GM21576 (cell line): Measurements from ENCODE around the gene TNNI3K.

Experiments used
- ATAC-seq: cut with Tn5 transposase; IDR thresholded peaks from one replicate; pipeline ENCODE4 v1.9.1; 2021; ENCODE audit warnings: mild to moderate bottlenecking, moderate library complexity; ENCODE audit not compliant: unreplicated experiment

Gene TNNI3K

DNA sequence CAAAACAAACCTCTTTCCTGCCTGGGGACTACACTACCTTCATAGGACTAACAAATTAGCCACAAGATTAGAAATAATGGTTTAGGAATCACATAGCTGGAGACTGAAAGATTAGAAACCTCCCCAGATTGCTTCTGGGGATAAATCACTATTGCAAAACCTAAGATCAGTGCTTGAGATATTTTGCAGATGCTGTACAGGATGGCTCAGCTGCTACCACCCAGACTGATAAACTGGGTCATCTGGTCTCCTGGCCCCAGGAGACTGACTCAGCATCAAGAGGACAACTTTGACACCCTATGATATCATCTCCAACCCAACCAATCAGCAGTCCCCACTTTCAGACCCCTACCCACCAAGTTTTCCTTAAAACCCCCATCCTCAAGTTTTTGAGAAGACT lies 140.2 kb downstream of the TNNI3K start:
- no peak for ATAC-seq

DNA sequence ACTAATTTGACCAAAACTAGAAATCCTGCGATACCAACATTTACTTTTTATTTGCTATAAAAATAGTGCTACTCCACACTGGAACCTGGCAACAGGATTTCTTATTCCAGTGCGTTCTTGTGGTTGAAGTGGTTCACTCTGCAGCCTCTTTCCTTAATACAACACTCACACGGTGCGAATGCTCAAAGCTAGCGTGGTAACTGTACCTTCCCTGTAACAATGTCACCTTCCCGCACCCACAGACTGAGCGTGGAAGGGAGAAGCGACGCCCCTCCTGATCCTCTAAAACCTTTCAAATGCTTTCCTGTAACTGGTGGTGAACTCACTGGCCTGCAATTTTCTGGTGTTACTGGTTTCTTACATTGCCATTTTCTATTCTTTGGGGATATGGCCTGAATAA lies 145.1 kb downstream of the TNNI3K start:
- ATAC-seq: no peak

DNA sequence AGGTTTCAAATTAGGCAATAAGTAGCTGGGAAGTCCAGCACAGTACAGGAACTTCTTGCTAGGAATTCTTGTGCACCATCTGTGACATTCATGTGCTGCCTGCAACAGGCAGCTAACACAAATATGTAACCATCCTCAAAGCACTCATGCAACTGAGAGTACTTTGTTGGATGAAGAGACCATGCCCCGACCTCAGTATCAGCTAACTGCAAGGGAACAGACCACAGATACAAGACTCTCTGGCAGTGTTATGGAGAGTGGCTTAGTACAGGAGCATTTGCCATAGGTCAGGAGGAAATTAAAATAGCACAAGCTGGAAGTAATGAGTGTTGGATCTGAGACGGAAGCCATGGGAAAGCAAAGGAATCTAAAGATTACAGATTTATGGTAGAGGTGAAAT lies 153.7 kb downstream of the TNNI3K start:
- no peak for ATAC-seq

DNA sequence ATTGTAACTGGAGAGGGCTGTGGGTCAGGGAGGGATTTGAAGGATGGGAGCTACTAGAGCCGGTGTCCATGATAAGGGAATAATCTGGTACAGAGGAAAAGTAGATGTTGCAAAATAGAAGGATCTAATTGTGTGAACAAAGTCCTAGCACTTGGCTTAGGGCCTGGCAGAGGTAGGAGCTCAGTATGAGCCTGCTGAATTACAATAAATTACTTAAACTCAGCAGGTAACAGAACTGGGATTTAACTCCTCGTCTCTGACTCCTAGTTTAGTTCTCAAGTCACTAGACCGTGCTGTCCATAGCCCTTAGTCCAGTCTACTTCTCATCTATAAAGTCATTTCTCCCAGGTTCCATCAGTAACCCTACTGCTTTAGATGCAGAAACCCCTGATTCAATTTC lies 157.0 kb downstream of the TNNI3K start:
- ATAC-seq: no peak

DNA sequence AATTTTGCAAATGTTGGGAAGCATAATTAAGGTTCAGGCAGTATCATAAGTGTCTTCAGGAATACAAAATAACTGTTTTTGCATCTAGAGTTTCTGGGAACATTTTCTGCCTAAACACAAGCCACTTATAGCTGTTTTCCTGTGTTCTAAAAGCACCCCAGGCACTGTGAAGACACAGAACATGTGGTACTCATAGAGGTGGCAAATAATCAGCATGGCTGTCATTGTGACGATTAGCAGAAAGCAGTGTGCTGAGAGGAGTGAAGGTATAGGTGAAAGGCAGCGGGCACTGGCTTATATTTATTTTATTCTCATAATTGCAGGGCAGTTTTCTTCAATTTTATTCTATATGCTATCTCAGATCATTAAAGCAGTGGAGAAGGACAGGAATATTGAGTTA lies 157.7 kb downstream of the TNNI3K start:
- ATAC-seq: no peak

DNA sequence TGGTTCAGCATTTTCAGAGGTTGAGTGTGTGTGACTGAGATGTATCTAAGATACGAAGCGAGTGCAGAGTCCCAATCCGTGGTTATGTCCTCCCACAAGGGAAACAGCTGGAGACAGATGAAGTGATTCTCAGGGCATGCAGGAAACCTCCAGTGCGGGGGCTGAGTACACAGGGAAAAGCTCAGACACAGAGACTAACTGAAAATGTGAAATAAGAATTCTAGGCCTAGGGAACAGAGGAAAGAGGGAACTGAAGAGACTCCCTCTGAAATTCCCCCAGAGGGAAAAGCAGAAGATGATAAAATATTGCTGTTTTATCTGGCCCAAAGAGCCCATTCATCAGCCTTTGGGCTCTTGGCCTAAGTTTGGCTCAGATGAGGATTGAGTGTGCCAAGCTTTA lies 160.4 kb downstream of the TNNI3K start:
- no peak for ATAC-seq

DNA sequence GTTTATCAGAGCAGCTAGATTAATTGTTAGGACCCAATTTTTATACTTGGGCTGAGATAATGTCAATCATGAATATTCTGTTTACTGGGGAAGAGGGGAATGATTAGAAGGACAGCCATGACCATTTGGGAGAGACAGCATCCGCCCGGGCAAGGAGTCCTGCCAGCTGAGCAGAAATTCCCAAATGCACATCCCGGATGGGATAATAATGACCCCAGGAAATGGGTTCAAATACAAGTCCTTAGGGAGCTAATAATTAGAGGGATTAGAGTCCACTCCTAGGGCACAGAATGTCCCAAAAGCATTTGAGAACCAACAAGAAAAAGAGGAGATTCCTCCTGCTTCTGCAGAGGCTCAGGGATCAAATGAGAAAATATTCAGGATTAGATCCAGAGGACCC lies 161.3 kb downstream of the TNNI3K start:
- no peak for ATAC-seq

DNA sequence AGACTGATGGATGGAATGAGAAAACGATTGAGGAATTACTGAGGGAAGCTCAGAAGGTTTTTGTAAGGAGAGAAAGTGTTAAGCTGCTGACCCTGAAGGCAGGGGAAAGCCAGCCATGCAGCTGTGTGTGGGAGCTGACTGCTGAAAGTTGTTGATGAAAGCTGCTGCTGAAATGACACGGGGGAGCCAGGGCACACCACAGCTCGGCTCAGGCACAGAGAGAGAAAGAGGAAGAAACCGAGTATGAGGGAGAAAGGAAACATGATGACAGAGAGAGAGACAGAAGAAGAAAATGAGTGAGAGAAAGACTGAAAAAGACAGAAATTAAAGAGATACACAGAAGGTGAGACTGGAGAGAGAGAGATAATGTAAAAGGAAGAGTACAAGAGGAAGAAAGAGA lies 161.7 kb downstream of the TNNI3K start:
- ATAC-seq: no peak

DNA sequence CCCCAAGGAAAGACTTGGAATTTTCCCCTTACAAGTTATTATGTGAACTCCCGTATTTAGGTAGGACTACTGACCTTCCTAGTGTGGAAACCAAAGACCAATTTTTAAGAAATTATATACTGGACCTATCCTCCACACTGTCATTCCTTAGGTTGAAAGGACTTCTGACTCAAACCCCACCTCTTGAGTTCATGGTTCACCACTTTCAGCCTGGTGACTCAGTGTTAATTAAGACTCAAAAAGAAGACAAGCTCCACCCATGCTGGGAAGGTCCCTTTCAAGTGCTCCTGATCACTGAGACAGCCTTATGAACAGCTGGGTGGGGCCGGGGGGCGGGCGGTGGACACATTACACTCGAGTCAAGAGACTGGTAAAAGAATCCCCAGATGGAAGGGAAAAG lies 164.1 kb downstream of the TNNI3K start:
- no peak for ATAC-seq

DNA sequence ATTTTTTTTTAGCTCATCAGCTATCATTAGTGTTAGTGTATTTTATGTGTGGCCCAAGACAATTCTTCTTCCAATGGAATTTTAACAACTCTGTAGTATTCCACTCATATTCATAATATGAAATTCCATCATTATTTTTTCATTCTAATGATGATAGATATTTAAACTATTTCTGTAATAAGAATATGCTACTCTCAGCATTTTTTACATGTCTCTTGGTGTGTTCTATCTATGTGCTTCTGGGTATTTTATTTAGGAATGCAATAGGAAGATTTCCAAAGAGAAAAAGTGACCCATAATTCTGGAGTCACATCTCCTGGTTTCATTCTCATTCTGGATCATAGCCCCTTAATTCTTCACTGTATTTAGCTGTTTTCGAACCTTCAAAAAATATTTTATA lies 167.7 kb downstream of the TNNI3K start:
- no peak for ATAC-seq

DNA sequence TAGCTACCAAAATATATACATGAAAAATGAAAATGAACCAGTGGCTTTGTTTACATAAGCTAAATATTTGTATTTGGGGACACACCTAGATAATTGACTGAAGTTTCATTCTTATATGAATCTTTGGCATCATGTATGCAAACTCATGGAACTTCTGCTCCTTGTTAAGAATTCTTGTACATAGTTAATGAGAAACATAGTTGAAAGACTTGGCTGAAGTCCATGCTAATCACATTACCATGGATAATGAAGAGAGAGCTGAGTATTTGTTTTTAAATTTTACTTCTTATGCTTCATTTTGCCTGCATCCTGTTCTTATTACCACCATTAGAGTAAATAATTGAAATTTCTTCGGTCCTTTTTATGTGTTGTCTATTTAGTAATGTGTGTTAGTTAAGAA lies 168.4 kb downstream of the TNNI3K start:
- ATAC-seq: no peak

DNA sequence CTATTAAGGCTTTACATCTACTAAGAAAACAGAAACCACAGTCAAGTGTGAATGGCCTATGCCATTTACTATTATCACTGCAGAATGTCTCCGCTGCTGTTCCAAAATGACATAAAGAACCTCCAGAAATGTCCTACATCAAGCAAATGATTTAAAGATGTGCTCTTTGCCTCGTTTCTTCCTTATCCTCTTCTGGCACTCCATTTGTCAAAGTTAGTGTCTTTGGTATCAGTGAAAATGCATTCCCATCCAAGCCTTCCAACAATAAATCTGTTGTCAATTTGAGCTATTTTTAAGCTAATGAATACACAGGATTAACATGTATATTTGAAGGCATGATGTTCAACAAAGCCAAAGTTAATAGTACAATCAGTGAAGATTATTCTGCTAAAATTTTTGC lies 171.6 kb downstream of the TNNI3K start:
- no peak for ATAC-seq

DNA sequence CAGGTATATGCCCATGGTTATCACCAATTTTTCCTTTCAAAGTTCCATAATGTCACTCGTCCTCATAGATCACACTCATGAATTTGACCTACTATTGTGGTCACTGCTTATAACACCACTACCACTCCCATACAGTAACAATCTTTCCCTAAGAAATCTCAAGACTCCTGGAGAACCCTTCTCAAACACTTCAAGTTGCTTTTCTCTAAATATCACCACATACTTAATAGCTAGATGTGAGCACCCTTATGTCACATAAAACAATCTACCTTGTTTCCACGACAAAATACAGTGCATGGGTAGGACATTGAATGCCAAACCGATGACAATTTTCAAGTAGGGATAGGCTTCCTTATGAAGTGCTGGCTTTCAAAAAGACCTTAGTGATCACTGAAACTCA lies 172.7 kb downstream of the TNNI3K start:
- no peak for ATAC-seq

DNA sequence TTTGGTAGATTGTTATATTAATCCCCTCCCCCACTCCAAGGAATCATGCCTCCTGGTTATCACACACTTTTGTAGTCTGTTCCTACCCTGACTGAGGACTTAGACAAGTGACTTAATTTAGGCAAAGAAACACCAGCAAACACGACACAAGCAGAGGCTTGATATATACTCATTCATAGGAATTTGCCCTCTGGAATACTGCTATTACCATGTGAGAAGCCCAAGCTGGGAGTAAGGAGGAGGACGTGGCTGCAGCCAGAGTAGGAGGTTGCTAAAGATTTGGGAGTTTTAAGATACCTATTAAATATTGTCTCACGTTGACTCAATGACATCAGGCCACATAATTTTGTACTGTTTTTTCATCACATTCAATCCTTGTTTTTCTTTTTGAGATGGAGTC lies 177.1 kb downstream of the TNNI3K start:
- no peak for ATAC-seq

DNA sequence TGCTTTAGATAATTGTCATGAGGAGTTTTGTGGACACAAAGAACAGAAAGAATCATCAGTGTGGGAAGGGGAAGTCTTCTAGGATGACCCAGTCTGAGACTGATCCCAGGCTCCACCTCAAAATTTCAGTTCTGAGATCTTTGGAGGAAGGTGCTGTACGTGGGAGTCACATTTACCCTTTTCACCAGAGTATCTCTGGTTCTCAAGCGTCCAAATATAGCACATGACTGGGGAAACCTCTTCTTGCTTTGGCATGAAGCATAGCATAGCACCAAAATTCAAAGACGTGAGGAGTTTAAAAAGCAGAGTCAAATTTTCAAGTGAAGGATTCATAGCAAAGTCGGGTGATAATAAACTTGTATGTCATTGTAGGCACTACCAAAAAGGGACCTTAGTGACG lies 180.7 kb downstream of the TNNI3K start:
- ATAC-seq: no peak

DNA sequence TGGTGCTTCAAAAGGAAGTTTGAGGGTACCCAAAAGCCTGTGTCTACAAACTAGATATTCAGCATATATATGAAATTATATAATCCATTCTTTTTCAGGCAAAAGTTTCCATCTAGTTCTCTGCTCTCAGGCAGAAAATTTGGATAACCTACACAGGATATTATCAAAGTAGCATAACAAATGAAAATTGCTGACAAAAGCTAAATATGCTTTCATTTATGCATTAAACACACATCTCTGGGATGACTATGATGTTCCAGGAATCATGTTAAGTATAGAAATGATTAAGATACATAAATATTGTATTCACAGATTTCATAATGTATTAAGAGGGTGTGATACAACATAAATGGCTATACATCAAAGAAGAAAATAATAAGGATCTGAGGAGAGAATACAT lies 184.4 kb downstream of the TNNI3K start:
- no peak for ATAC-seq

DNA sequence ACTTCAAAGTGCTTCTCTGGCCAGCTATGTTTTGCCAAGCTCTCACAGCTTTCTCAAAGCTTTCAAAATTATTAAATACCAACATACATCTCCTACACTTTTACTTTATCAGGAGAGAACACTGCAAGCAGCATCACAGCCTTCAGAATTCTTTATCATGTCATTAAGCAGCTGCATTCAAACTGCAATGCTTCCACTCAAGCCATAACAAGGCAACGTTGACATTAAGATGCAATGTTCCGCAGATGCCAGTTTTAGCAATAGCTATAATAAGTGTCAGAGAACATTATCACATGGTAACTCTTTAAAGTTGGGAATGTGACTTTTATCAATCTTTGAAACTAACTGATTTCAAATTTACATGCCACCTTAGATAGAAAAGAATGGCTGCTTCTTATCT lies 185.3 kb downstream of the TNNI3K start:
- no peak for ATAC-seq

DNA sequence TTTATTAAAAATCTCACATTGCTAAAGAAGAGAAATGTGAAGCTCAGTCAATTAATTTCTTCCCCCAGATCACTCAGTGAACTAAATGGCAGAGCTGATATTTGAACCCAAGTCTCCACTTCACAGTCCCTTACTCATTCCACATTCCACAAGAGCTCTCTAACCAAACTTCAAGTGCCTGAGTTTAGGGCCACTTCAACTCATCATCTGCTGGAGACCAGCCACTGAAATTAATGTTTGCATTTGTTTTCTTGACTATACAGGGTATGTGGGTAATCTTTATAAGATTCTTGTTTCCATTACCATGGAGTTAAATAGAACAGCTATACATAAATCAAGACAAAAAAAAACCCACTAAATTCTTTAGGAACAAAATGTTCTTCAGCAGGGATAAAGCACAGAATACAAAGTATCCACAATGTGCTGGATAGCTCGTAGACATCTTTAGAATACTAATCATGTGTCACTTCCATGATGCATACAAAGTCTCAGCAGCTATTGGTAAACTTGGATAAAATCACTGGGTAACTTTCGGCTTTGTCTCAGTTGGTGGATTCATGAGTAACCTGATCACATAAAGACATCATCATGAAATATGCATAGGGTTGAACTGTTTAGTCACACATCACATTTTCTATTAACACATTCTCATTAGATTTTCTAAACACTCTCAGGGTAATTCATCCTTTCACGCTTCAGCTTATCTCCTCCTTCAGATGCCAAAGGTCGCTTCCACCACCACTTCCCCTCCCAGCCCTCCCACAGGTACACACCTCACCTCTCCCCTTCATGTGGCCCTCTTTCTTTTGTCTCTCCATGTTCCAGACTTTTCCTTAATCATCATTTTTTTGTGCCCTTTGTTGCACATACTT lies 187.5 kb downstream of the TNNI3K start:
- ATAC-seq: no peak

DNA sequence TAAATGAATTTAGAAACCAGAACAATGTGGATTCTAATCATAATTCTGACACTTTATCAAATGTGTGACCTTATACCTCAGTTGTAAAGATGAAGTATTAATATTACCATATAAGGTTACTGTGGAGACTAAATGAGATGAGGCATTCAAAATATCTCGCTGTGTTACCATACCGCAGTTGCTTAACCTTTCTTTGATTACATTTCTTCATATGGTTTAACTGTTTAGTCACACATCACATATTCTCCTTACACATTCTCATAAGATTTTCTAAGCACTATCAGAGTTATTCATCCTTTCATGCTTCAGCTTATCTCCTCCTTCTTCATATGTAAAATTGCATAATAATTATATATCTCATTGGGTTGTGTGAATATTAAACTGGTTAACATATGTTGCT lies 188.3 kb downstream of the TNNI3K start:
- ATAC-seq: no peak

DNA sequence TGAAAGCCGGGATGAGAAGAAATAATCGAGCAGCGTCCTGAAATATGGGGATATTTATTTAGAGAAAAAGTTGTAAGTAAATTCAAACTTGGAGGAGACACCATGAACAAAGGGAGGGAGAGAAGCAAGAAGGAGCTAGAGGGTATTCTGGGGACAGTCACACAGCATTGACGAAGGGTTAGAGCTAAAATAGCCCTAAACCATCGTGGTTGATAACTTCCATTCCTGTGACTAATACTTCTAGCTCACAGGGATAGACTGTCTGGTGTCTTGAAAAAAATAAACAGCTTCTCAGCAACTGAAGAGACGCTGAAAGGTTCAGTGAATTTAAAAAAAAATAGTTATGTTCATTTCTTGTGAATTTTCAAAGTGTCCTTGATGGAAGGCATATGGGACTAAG lies 190.5 kb downstream of the TNNI3K start:
- ATAC-seq: no peak

DNA sequence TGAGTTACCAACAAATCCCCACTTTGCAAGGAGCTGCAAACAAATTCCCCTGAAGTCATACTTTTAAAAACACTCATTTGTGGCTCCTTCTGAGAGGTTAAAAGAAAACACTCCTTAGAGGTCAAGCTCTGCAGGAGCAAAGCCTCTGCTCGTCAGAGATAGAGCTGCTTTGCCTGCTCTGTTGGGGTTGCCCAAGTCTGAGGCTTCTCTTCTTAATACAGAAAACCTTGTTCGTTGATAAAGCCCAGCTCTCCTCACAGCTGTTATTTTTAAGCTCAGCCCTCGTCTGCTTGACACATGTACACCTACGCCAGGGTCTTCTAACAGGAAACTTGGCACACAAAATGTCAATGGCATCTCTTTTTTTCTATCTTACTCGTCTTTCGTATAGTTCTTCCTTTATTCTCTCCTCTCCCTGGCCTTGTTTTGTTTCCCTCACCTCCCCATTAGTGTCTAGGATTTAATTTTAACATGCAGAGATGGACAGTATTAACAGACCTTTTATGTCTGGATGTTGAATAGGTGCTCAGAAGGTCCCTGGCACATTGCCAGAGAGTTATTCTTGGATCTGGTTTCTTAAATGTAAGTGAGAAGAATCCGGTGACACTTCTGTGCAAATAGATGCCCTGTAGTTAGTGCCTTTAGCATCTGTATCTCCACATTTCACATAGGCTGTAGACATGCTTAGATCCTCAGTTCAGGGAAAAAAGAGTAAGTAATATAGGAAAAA lies 191.2 kb downstream of the TNNI3K start:
- no peak for ATAC-seq

DNA sequence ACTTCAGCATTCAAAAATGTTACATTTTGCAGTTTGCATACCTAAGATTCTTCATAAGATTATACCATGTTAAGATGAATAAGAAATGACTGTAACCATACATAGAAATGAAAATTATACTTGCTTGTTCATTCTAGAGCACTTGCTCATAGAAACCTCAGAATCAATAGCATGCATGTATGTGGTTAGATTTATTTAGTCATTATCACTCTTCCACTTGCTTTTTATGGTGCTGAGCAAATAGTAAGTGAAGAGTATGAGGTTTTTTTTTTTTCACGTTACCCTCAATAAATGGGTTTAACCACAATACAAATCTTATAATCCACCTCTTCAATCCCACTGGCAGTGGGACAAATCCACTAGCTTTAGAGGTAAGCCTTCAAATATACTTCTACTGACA lies 192.5 kb downstream of the TNNI3K start:
- ATAC-seq: no peak

DNA sequence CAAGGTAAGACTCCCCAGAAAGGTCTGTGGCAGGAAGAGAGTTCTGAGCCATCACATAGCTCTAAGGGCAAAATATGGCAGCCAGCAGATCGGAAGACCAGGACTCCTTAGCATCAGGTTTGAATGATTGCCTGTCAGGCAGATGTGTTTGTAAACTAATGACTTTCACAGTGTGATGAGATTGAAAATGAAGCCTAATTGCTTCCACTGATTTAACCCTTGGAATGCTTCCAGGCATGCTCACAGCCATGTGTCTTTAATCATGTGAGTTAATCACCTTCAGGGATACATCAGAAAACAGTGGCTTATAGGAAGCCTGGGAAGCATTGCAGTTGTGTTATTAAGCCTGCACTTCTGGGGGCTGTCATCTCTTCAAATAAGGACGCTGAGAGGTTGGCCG lies 194.4 kb downstream of the TNNI3K start:
- no peak for ATAC-seq
